ENCODE results near the gene CA12.
A peak's percentile ranks its signal among the peaks of the same experiment; 100 is the strongest.

CA12 gene

DNA sequence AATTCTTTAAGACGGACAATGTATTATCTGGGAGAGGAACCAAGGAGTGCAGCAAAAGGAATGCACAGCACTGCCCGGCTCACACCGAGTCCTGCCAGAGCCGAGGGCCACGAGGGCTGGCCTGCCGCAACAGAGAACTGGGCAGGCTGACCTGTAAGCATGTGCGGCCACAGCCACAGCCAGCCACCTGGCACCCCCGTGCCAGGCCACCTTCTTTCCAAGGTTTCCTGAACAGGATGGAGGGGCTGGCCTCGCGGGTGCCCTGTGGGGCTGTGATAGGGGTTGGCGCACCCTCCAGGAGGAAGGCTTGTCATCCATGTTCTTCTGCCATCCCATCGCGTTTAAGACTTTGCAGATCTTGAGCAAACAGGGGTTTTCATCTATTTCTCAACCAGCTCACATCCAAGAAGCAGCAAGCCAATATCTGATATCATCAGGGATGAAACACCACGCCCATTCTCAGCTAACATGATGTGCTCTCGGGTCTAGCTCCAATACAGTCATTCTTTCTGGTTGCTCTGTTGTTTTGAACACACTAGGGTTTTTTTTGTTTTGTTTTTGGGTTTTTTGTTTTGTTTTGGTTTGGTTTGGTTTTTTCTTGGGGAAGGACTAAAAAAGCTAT lies 10.2 kb downstream of the CA12 start:
- no peak overlapping the region; the same call in 1 of the 2 replicates for H3K4me3 ChIP-seq (ENCODE audit: control insufficient read depth, low read depth, low read length)
- TF ChIP-seq, protein P1, sequence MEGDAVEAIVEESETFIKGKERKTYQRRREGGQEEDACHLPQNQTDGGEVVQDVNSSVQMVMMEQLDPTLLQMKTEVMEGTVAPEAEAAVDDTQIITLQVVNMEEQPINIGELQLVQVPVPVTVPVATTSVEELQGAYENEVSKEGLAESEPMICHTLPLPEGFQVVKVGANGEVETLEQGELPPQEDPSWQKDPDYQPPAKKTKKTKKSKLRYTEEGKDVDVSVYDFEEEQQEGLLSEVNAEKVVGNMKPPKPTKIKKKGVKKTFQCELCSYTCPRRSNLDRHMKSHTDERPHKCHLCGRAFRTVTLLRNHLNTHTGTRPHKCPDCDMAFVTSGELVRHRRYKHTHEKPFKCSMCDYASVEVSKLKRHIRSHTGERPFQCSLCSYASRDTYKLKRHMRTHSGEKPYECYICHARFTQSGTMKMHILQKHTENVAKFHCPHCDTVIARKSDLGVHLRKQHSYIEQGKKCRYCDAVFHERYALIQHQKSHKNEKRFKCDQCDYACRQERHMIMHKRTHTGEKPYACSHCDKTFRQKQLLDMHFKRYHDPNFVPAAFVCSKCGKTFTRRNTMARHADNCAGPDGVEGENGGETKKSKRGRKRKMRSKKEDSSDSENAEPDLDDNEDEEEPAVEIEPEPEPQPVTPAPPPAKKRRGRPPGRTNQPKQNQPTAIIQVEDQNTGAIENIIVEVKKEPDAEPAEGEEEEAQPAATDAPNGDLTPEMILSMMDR (IDR thresholded peaks at IDR 0.05; ENCODE audit: control insufficient read depth, insufficient read depth, low read depth, low read length, missing control alignments): no peak
- DNase-seq (ENCODE audit: low read depth): peak; percentile 81

DNA sequence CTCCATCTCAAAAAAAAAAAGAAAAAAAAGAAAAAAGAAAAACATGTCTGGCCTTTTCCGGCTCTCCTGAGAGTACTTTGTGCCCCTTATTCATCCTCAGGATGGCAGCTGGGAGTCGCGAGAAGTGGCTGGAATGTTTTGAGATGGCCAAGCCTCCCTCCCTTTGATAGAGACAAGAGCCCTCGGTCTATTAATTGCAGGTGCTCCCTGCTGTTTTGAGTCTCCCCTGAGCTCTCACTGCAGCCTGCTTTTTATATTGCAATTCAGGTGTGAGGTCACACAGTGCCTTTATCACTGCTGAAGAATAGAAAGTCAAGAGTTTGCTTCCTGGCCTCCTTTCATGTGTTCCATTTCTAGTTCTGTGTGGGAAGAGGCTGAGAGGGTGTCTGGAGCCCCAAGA lies 10.9 kb downstream of the CA12 start:
- no peak for DNase-seq (ENCODE audit: low read depth)
- TF ChIP-seq, protein P1 (IDR thresholded peaks at IDR 0.05; ENCODE audit: control insufficient read depth, insufficient read depth, low read depth, low read length, missing control alignments): no peak
- H3K4me3 ChIP-seq (ENCODE audit: control insufficient read depth, low read depth, low read length): no peak overlapping the region

DNA sequence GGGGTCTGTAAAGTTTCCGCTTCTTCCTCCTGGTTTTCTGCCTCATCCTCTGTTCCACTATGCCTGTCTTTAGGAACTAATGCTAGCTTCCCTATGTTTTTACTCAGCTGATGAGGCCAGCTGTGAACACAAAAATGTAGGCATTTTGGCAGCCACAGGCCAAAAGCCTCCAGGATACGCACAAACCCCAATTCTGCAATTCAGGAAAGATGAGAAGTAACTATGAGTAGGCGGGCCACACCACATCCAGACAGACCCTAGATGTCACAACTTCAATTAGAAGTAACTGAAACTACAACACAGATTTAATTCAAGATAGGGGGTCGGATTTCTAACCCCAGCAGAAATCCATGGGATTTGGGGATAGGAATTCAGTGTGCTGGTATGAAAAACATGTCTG lies 11.9 kb downstream of the CA12 start:
- DNase-seq (ENCODE audit: low read depth): no peak
- H3K4me3 ChIP-seq (ENCODE audit: control insufficient read depth, low read depth, low read length): no peak overlapping the region
- TF ChIP-seq, protein P1 (IDR thresholded peaks at IDR 0.05; ENCODE audit: control insufficient read depth, insufficient read depth, low read depth, low read length, missing control alignments): no peak

DNA sequence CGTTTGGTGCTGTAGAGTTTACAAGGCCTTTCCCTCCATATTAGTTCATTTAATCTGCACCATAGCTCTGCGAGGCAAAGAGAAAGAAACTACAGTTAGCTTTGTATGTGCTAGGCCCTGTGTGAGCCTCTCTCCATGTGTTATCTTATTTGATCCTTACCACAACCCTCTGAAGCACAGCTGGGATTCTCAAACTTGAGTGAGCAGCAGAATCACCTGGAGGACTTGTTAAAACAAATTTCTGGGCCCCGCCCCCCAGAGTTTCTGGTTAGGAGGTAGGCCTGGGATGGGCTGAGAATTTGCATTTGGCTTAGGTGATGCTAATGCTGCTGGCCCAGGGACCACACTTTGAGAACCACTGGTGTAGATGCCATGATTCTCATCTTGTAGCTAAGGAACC lies 12.3 kb downstream of the CA12 start:
- H3K4me3 ChIP-seq (ENCODE audit: control insufficient read depth, low read depth, low read length): no peak overlapping the region

DNA sequence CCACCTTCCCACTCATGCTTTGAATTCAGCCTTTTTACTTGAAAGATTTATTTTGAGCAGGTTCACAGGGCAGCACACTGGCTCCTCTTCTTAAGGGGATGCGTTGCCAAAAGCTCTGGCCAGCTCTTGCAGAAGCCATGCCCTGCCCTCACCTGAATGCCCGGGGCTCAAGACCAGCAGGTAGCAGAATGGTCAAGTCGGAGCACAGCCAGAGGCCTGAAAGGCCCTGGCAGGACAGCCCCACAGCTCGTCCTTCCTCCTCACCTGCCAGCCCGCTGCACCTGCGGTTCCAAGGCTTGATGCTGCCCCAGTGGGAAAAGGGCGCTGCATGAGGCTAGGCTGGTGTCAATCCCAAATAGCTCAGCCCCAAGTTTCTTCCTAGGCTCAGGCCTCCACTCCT lies 13.1 kb downstream of the CA12 start:
- DNase-seq (ENCODE audit: low read depth): no peak
- TF ChIP-seq, protein P1 (IDR thresholded peaks at IDR 0.05; ENCODE audit: control insufficient read depth, insufficient read depth, low read depth, low read length, missing control alignments): no peak
- H3K4me3 ChIP-seq (ENCODE audit: control insufficient read depth, low read depth, low read length): no peak overlapping the region

More for the DNA sequence above, 12.3 kb downstream of the CA12 start:
- no peak for DNase-seq (ENCODE audit: low read depth)
- TF ChIP-seq, protein P1 (IDR thresholded peaks at IDR 0.05; ENCODE audit: control insufficient read depth, insufficient read depth, low read depth, low read length, missing control alignments): no peak

DNA sequence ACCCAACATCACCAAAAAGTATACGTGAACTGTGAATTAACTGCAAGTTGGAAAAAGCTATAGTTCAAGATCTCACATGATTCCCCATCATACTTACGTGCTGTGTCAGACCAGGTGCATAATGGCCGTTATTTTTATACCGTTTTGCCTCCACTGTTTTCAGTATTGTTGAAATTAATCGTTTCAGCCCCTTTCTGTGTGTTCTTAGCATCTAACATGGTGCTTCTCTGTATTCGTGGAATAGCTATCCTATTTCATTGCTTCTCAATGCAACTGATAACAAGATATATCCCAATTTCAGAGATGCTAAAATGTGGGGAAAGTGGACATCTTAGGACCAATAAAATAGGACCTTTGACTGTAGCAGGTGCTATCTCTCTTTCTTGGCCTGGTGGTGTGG lies 13.7 kb downstream of the CA12 start:
- H3K4me3 ChIP-seq (ENCODE audit: control insufficient read depth, low read depth, low read length): no peak overlapping the region
- TF ChIP-seq, protein P1 (IDR thresholded peaks at IDR 0.05; ENCODE audit: control insufficient read depth, insufficient read depth, low read depth, low read length, missing control alignments): no peak
- no peak for DNase-seq (ENCODE audit: low read depth)

Data from AG09309 (cell line).